Measurements from ENCODE around the gene PLK5.

DNA sequence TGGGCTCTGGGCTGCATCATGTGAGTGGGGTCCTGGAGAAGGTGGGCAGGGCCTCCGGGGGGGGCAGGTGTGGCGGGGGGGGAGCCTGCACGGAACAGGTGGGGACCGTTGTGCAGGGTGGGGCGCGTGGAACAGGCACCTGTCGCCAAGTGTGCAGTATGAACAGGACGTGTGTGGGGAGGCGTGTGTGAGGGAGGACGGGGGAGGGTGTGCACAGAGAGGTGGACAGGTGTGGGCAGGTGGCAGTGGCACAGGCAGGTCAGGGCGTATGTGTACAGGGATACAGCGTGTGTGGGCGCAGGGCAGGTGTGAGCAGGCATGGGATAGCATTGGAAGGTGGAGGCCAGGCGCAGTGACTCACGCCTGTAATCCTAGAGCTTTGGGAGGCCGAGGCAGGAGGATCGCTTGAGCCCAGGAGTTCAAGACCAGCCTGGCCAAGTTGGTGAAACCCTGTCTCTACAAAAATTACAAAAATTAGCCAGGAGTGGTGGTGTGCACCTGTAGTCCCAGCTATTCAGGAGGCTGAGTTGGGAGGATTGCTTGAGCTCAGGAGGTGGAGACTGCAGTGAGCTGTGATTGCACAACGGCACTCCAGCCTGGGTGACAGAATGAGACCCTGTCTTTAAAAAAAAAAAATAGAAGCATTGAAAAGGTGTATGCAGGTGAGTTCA, 3.2 kb downstream of the PLK5 start:
- TF ChIP-seq, protein P1, sequence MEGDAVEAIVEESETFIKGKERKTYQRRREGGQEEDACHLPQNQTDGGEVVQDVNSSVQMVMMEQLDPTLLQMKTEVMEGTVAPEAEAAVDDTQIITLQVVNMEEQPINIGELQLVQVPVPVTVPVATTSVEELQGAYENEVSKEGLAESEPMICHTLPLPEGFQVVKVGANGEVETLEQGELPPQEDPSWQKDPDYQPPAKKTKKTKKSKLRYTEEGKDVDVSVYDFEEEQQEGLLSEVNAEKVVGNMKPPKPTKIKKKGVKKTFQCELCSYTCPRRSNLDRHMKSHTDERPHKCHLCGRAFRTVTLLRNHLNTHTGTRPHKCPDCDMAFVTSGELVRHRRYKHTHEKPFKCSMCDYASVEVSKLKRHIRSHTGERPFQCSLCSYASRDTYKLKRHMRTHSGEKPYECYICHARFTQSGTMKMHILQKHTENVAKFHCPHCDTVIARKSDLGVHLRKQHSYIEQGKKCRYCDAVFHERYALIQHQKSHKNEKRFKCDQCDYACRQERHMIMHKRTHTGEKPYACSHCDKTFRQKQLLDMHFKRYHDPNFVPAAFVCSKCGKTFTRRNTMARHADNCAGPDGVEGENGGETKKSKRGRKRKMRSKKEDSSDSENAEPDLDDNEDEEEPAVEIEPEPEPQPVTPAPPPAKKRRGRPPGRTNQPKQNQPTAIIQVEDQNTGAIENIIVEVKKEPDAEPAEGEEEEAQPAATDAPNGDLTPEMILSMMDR (conservative IDR thresholded peaks at IDR 0.05; ENCODE audit: low read depth, low read length): no peak
- TF ChIP-seq RFX5 (IDR thresholded peaks at IDR 0.05; ENCODE audit: low read depth, low read length) (no peak), RAD21 (IDR thresholded peaks at IDR 0.05; ENCODE audit: low read length) (no peak), POLR2A (IDR thresholded peaks at IDR 0.05; ENCODE audit: low read depth, low read length) (no peak), MXI1 (IDR thresholded peaks at IDR 0.05; ENCODE audit: borderline replicate concordance, low read depth, low read length) (no peak), FOS (IDR thresholded peaks at IDR 0.05; ENCODE audit: low read depth, low read length) (no peak), BHLHE40 (IDR thresholded peaks at IDR 0.05; ENCODE audit: low read depth, low read length) (no peak), MAZ (IDR thresholded peaks at IDR 0.05; ENCODE audit: borderline replicate concordance, low read depth, low read length) (no peak), MAFK (IDR thresholded peaks at IDR 0.05; ENCODE audit: low read depth, low read length) (no peak), RCOR1 (IDR thresholded peaks at IDR 0.05; ENCODE audit: insufficient replicate concordance, low read length) (no peak)
- TF ChIP-seq, protein P2, sequence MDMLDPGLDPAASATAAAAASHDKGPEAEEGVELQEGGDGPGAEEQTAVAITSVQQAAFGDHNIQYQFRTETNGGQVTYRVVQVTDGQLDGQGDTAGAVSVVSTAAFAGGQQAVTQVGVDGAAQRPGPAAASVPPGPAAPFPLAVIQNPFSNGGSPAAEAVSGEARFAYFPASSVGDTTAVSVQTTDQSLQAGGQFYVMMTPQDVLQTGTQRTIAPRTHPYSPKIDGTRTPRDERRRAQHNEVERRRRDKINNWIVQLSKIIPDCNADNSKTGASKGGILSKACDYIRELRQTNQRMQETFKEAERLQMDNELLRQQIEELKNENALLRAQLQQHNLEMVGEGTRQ (IDR thresholded peaks at IDR 0.05; ENCODE audit: low read depth, low read length): no peak

All from IMR-90 (cell line).